ENCODE measurements around the gene ZNF423. TPM values are rescaled to one million over a fixed set of nuclear protein-coding genes. Genes with fewer than 3 reads are reported as not detected.
"Not testable (repeated sequence)": the region's sequence is repeated elsewhere in the genome, so short reads cannot be mapped to it uniquely, and the experiment has no call there.

Gene ZNF423
- total RNA-seq, 2 experiments from 2014 or later: not detected

DNA sequence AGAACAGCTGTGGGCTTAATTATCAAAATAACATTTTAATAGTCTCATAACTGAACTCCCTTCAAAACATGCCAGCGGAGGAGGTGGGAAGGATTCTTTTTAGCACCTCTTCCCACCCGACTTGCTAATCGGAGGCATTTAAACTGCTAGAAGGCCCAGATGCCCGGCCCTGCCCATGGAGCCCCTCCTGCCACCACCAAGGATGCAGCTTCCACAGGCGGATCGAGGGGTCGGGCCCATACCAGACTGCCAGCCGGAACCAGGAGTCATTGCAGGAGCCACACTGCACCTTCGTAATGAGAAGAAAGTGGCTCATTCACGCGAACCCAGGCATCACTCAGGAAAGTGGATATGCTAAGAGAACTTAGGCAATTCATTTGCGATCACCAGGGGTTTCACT, 281.1 kb downstream of the ZNF423 start:
- no peaks in the 10 kb centered on the region for H3K36me3 Mint-ChIP-seq (ENCODE audit: low read depth)
- intact Hi-C loops (cut with micrococcal nuclease): no loop called here
- H3K9me3 Mint-ChIP-seq: no peaks in the 10 kb centered on the region
- no peaks in the 10 kb centered on the region for H3K4me1 Mint-ChIP-seq (ENCODE audit: low read depth)
- DNase-seq (no peak), ATAC-seq (no peak)
- H3K27ac Mint-ChIP-seq: no peak overlapping the region
- TF ChIP-seq, protein P1, sequence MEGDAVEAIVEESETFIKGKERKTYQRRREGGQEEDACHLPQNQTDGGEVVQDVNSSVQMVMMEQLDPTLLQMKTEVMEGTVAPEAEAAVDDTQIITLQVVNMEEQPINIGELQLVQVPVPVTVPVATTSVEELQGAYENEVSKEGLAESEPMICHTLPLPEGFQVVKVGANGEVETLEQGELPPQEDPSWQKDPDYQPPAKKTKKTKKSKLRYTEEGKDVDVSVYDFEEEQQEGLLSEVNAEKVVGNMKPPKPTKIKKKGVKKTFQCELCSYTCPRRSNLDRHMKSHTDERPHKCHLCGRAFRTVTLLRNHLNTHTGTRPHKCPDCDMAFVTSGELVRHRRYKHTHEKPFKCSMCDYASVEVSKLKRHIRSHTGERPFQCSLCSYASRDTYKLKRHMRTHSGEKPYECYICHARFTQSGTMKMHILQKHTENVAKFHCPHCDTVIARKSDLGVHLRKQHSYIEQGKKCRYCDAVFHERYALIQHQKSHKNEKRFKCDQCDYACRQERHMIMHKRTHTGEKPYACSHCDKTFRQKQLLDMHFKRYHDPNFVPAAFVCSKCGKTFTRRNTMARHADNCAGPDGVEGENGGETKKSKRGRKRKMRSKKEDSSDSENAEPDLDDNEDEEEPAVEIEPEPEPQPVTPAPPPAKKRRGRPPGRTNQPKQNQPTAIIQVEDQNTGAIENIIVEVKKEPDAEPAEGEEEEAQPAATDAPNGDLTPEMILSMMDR (IDR thresholded peaks at IDR 0.05): no peak
- no peak overlapping the region for H3K4me3 Mint-ChIP-seq
- POLR2A ChIA-PET: no interaction called here
- CTCF ChIA-PET: interaction anchor here (1.3 kb wide), 1 partner anchor 18 kb away, joined by 5 read pairs; no protein-coding TSS in a partner anchor
- no peaks in the 10 kb centered on the region for H3K27me3 Mint-ChIP-seq

DNA sequence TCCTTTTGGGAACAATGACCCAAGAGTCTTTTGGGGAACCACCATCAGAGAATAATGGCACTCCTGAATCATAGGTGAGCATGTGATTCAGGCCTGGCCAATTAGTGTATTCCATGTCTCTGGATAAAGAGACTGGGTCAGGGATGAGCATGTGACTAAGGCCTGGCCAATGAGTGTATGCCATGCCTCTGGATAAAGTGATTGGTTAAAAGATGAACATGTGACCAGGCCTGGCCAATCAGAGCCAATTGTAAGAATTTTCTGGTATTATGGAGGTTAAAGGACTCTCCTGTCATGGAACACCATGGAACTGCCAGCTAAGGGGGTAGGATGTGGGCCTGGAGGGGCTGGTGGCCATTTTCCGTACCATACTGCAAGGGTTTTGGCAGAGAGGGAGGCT, 288.0 kb downstream of the ZNF423 start:
- intact Hi-C loops (cut with micrococcal nuclease): no loop called here
- DNase-seq (no peak), ATAC-seq (no peak)
- CTCF ChIA-PET: no interaction called here
- POLR2A ChIA-PET: interaction anchor here (1.7 kb wide), 1 partner anchor 13 kb away, joined by 4 read pairs; no protein-coding TSS in a partner anchor
- TF ChIP-seq, protein P1 (IDR thresholded peaks at IDR 0.05): no peak
- Mint-ChIP-seq H3K36me3 (ENCODE audit: low read depth) (no peaks in the 10 kb centered on the region), H3K9me3 (no peaks in the 10 kb centered on the region), H3K4me3 (no peak overlapping the region), H3K4me1 (ENCODE audit: low read depth) (no peaks in the 10 kb centered on the region), H3K27ac (no peak overlapping the region), H3K27me3 (no peaks in the 10 kb centered on the region)

DNA sequence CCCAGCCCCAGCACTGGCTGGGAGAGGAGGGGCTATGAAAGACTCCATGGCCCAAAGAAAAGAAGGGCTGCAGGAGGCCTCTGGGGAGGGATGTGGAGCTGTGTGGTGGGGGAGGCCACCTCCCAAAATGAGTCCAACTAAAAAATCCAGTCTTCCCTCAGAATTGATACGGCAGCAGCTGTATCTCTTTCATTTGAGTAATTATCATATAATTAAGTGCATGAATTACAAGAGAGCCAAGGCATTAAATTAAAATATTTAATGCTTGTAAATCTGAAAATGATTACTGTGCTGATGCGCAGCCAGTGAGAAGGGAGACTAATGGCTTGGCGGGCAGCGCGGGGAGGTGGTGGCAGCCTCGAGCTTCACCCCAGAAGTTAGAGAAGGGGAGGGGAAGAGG, 289.5 kb downstream of the ZNF423 start:
- ATAC-seq: no peak
- Mint-ChIP-seq H3K4me3 (no peak overlapping the region), H3K27me3 (no peaks in the 10 kb centered on the region), H3K27ac (no peak overlapping the region), H3K4me1 (ENCODE audit: low read depth) (no peaks in the 10 kb centered on the region), H3K9me3 (no peaks in the 10 kb centered on the region), H3K36me3 (ENCODE audit: low read depth) (no peaks in the 10 kb centered on the region)
- DNase-seq: no peak
- ChIA-PET CTCF (interaction anchor here (1.0 to 1.8 kb wide), 2 partner anchors 27 to 291 kb away, joined by 3 to 5 read pairs; no protein-coding TSS in a partner anchor), POLR2A (no interaction called here)
- intact Hi-C loops (cut with micrococcal nuclease): no loop called here
- TF ChIP-seq, protein P1 (IDR thresholded peaks at IDR 0.05): no peak

DNA sequence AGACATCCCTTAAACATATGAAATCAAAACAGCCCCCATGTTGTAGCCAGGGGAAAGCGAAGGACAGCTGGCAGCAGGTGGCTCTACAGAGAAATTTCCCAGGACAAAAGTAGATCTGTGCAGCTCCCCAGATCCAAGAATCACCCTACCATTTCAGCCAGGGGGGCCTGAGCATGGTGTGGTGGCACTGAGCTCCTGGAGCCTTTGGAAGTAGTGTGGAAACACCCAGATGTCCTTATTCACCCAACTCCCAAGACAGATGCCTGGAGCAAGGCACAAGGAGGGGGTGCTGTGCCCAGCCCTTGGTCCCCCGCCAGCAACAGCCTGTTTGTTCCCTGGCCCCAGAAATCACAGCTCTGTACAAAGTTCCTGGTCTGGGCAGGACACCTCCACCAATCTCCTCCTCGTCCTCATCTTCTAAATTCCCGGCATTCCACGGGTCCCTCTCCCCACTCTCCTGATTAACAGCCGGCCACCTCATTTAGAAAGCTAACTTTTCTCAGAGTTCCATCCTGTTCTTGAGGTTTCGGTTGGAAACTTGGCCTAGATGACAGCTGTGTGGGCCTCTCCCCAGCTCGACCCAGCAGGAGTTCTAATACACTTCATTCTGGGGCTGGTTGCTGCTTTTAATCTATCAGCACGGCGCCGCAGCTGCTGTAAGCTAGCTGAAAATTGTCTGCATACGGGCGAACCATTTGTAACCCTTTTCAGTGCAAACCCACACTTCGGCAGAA, 291.2 kb downstream of the ZNF423 start:
- TF ChIP-seq, protein P1 (IDR thresholded peaks at IDR 0.05): no peak
- Mint-ChIP-seq H3K27me3 (no peaks in the 10 kb centered on the region), H3K9me3 (no peaks in the 10 kb centered on the region), H3K4me1 (ENCODE audit: low read depth) (no peaks in the 10 kb centered on the region), H3K36me3 (ENCODE audit: low read depth) (no peaks in the 10 kb centered on the region), H3K27ac (no peak overlapping the region), H3K4me3 (no peak overlapping the region)
- DNase-seq (no peak), ATAC-seq (no peak)
- ChIA-PET POLR2A (no interaction called here), CTCF (no interaction called here)
- intact Hi-C loops (cut with micrococcal nuclease): no loop called here

DNA sequence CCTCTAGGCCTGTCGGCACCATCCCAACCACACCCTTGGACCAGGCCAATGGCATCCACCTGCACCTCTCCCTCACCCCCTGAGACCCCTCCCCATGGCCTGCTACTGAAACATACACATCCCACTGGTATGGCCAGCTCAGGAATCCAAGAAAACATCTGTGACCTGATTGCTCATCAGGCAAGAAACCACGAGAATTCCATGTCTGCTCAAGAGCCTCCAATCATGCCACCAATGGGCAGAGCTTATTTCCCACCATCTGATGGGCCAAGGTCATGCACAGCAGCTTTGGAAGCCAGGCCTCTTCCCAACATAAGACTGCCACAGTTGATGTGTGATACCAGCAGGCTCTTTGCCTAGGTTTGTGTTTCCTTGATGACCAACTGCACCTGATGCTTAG, 292.2 kb downstream of the ZNF423 start:
- Mint-ChIP-seq H3K27ac (no peak overlapping the region), H3K9me3 (no peaks in the 10 kb centered on the region), H3K36me3 (ENCODE audit: low read depth) (no peaks in the 10 kb centered on the region), H3K4me1 (ENCODE audit: low read depth) (no peaks in the 10 kb centered on the region), H3K4me3 (no peak overlapping the region), H3K27me3 (no peaks in the 10 kb centered on the region)
- POLR2A ChIA-PET: no interaction called here
- ATAC-seq (no peak), DNase-seq (no peak)
- CTCF ChIA-PET: interaction anchor here (1.6 kb wide), 1 partner anchor 29 kb away, joined by 4 read pairs; no protein-coding TSS in a partner anchor
- intact Hi-C loops (cut with micrococcal nuclease): no loop called here
- TF ChIP-seq, protein P1 (IDR thresholded peaks at IDR 0.05): no peak

DNA sequence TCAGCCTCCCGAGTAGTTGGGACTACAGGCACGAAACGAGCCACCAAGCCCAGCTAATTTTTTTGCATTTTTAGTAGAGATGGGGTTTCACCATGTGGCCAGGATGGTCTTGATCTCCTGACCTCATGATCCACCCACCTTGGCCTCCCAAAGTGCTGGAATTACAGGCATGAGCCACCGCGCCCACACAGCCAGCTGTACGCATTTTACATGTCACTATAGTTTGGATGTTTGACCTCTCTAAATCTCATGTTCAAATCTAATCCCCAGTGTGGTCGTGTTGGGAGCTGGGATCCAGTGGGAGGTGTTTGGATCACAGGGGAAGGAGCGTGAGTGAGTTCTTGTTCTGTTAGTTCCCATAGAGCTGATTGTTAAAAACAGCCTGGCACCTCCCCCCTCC, 293.0 kb downstream of the ZNF423 start:
- POLR2A ChIA-PET; H3K4me3 Mint-ChIP-seq; H3K36me3 Mint-ChIP-seq (ENCODE audit: low read depth); H3K27me3 Mint-ChIP-seq; H3K9me3 Mint-ChIP-seq; ATAC-seq; H3K27ac Mint-ChIP-seq; DNase-seq; intact Hi-C loops (cut with micrococcal nuclease); H3K4me1 Mint-ChIP-seq (ENCODE audit: low read depth): not testable (repeated sequence)
- CTCF ChIA-PET: interaction anchor here (1.6 kb wide), 1 partner anchor 30 kb away, joined by 4 read pairs; no protein-coding TSS in a partner anchor

All from activated CD8-positive, alpha-beta T cell treated with anti-CD3 and anti-CD28 coated beads for 36 hours (primary cell).